ENCODE data around the gene TWNK.

GRCh38 chr10:101033276-101033675 is 45.9 kb downstream of the TWNK start:
- TF ChIP-seq REST (IDR thresholded peaks at IDR 0.05; ENCODE audit: unreplicated experiment) (no peak), CTCF (conservative IDR thresholded peaks at IDR 0.05; ENCODE audit: low read depth in 2 of 2) (no peak), EZH2phosphoT487 (IDR thresholded peaks at IDR 0.05; ENCODE audit: unreplicated experiment) (no peak), POLR2AphosphoS5 (IDR thresholded peaks at IDR 0.05; ENCODE audit: low read depth) (no peak)

Data from GM23338 (cell line).